HG02571 (cell line): ENCODE results near the gene DCTN3.

Experiments
- ATAC-seq: cut with Tn5 transposase; IDR thresholded peaks from one replicate; pipeline ENCODE4 v1.9.1; 2021; ENCODE audit warnings: mild to moderate bottlenecking, moderate library complexity; ENCODE audit not compliant: unreplicated experiment

The DCTN3 gene

GRCh38 chr9:34620061-34620994 is at the start of gene DCTN3:
DCTN3 (minus strand) TSS chr9:34620495; CDS start chr9:34620464, 31 bp downstream.
- peak; percentile 97 for ATAC-seq

GRCh38 chr9:34665381-34666250 is 45.3 kb upstream of the DCTN3 start:
- peak; percentile 64 for ATAC-seq

GRCh38 chr9:34665067-34665380 is 44.7 kb upstream of the DCTN3 start:
- no peak for ATAC-seq

- ATAC-seq = peak; percentile 62
These were observed 44.2 kb upstream of the DCTN3 start for GRCh38 chr9:34664281-34665066.

- no peak for ATAC-seq
These were observed 43.0 kb upstream of the DCTN3 start for GRCh38 chr9:34663303-34663605.

GRCh38 chr9:34662526-34663302 is 42.4 kb upstream of the DCTN3 start, which contains the start of gene CCL27:
CCL27 (minus strand) TSS chr9:34662657; CDS start chr9:34662633, 24 bp downstream.
- no peak for ATAC-seq

DNA sequence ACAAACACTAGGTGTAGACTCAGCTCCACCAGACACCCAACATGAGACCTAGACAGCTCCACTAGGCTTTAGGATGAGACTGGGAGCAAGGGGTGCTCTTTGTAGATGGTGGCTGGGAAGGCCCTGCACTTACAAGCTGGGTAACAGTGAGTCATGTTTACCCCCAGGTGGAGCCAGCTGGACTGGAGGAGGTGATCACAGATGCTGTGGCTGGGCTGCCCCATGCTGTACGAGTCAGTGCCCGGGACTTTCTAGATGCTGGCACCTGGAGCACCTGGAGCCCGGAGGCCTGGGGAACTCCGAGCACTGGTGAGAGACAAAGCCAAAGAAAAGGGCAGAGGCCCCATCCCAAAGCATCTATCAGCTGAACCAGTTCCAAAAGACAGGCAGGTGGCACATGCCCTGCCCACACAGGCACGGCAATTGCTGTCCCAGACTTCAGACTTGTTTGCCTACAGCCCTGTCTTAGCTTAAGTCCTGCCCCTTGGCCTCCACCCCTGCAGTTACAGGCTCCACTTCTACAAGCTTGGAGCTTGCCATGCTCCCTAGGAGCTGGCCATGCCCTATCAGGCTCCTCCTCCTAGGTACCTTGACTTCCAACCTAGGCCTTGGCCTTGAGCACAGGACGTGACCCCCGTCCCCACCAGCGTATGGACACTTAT is 39.4 kb upstream of the DCTN3 start:
- ATAC-seq = no peak

- no peak for ATAC-seq
These were observed 38.2 kb upstream of the DCTN3 start for GRCh38 chr9:34658461-34658860.

GRCh38 chr9:34656992-34657391 is 36.7 kb upstream of the DCTN3 start:
- no peak for ATAC-seq

- ATAC-seq = no peak
These were observed 35.1 kb upstream of the DCTN3 start for GRCh38 chr9:34655394-34655793.

DNA sequence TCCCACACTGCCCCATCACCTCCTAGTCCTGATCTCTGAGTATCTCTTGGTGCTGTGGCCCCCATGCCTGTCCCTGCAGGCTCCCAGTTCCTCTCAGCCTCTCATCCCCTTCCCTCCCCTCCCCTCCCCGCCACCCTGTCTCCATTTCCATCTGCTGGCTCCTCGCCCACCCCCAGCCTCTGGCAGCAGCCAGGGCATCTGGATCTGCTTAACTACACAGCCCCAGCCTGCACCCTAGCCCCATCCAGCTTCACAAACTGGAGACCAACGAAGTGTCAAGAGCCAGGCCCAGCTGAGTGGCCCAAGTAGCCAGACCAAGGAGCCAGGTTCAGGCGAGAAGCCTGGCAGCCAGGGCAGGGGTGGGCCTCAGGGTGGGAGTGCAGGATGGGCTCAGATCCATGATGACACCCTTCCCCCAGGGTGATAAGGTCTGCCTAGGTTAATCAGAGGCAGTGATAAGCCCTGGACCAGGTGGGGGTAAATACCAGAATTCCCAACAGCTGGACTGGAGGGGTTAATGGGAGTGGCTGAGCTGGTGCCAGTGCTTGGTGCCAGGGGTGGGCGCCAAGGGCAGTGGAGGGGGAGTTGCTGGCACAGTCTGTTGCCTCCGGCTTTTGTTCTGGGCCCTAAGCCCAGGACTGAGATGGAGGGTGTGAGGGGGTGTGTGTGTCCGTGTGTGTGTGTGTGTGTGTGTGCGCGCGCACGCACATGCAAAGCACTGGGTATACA is 34.2 kb upstream of the DCTN3 start:
- no peak for ATAC-seq

DNA sequence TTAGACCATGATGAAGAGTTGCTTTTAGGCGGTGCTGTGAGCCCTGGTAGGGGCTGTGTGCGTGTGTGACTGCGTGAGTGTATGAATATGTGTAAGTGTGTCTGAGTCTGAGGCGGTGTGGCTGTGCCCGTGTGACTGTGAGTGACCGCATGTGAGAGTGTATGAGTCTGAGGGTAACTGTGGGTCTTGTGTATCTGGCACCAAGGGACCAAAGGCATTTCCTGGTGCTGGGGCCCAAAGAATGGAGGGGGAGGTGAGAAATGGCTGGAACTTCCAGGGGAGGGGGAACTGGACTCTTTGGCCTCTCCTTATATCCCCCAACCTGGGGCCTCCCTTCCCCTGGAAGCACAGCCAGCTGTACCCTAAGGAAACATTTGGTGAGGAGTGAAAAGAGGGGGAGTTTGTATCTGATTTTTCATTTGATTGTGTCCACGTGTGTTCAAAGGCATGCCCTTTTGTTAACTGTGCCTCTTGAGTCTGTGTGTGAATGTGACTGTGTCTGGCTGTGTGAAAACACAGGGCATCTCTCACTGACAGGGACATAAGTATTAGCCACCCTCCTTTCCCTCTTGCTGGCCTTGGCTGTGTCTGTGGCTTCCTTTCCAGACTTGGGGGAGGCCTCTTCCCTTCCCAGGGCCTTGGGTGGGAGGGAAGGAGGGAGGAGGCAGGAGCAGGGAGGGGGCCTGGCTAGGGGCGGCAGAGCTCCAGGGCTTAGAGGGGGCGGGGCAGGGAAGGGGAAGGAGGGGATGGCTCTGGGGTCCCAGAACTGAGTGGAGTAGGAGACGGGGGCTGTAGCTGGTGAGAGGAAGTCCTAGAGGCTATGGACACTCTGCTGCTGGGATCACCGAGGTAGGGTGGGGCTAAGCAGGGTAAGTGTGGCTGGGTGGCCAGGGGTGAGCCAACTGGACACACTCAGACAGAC is 33.1 kb upstream of the DCTN3 start:
- ATAC-seq = no peak

DNA sequence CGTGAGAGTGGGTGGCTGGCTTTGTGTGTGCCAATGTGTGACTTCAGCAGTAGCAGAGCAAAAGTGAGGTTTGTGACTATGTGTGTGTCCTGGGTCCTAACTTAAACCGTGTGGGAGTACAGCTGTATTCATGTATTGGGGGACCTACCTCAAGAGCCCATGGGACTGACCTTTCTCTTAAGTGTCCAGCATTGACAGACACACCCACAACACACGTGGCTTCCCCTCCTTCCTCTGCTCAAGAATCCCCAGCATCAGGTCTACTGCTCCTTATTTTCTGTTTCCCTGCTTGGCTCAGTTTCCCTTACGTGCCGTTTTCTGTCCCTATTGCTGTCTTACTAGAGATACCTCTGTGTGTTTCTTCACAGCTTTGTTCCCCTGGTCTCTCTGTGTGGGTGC is 32.3 kb upstream of the DCTN3 start:
- no peak for ATAC-seq

- ATAC-seq = peak; percentile 52
These were observed 31.7 kb upstream of the DCTN3 start, which contains the start of gene IL11RA for GRCh38 chr9:34651876-34652601. IL11RA (plus strand) TSS chr9:34652185; CDS start chr9:34655218, 3,033 bp downstream.

DNA sequence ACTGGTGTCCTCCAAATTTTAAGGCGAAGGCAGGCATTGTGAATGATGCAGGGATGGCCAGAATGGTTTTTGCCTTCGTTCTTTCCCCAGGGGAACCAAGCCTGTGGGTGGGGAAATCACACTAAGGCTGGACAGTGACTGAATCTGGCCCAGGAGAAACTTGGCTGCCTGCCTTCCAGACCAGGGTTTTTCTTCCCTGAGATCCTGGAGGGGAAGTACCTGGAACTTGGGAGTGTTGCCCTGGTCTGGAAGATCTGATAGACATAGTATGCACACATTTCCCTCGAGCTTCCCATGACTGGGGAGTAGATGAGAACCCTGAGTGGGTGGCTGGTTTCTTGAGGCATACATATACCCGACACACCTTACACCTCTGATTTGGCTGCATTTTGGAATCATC is 31.0 kb upstream of the DCTN3 start:
- ATAC-seq = no peak

DNA sequence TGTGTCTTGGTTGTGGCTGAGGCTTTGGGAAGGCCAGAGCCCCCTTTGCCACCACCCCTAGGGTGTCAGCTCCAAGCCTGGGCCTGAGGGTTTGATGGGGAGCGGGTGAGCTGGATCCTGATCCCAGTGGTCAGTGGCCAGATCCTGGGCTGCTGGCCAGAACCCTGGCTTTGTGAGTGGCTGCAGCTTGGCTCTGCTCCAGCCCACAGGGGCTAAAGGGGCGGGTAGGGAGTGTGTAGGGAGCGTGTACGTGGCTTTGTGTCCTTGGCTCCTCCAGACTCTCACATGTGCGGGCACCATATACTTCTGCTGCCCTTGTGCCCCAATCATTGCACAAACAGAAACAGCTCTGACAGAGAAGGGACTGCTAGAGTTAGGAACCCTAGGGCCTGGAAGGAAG is 30.5 kb upstream of the DCTN3 start:
- ATAC-seq = no peak

DNA sequence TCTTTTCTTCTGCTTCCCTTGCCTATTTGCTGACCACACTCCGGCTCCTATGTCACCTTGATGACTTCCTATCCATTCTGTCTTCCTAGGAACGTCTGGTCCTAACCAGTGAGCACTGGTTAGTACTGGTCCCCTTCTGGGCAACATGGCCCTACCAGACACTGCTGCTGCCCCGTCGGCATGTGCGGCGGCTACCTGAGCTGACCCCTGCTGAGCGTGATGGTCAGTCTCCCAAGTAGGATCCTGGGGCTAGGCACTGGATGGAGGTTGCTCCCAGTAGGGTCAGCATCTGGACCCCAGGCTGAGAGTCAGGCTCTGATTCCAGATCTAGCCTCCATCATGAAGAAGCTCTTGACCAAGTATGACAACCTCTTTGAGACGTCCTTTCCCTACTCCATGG is 28.4 kb upstream of the DCTN3 start:
- no peak for ATAC-seq
